ENCODE measurements around the gene HEMGN. TPM values are rescaled to one million over a fixed set of nuclear protein-coding genes. Genes with fewer than 3 reads are reported as not detected.

HEMGN gene
- total and polyA plus RNA-seq, 10 of the 15 experiments (the other 5 are each of a cell fraction or from before 2014, with no cell fraction given): 0.03 to 0.28 (median 0.09) TPM; not detected in 4

DNA sequence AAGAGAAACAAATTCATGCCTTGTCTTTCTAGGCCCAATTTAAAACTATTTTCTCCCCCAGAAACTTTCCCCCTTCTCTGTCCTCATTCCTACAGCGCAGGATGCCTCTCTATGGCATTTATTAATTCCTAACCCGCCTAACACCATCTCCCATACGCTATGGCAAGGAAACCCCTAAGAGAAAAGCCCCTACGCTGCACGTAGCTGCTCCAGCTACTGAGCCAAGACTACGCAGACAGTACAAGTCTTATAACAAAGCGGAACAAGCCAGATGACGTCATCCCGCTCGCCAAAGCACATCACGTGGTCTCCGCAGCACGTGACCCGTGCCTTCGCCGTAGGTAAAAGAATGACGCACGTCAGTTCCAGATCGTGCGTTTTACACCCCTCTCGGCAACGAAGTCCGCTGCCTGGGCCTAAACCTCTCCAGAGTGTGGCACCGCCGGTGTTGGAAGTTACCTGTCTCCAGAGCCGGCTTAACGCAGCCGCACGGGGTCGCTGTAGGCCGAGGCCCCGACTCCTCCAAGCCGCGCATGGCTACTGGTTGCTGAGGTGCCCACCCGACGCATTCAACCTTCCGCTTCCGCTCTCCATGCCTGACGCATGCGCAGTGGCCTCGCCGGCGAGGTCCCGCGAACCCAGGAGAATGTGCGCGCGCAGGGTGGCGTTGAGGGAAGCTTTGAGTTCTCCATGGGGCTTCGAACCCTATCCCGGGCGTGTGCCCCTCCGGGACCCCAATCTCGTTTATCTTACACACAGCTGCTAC, 15.8 kb downstream of the HEMGN start, which contains the start of gene TRMO (continued):
- TF ChIP-seq RUNX3 (IDR thresholded peaks at IDR 0.05; ENCODE audit: low read length) (no peak; the same call in 1 of the 2 replicates), RB1 (IDR thresholded peaks at IDR 0.05; ENCODE audit: borderline replicate concordance) (peak; percentile 94; the same call in 1 of the 2 replicates), ZNF274 (IDR thresholded peaks at IDR 0.05; ENCODE audit: insufficient read depth, insufficient read length) (no peak), KAT2A (conservative IDR thresholded peaks at IDR 0.05; ENCODE audit: control insufficient read depth, low read depth, low read length) (no peak), SREBF2 (IDR thresholded peaks at IDR 0.05; ENCODE audit: low read length) (no peak), TCF12 (IDR thresholded peaks at IDR 0.05; ENCODE audit: low read depth, low read length) (0 out of 2 replicates have a peak, but pooled peaks have one; percentile 37), PAX8 (IDR thresholded peaks at IDR 0.05) (peak; percentile 90), TCF3 (IDR thresholded peaks at IDR 0.05; ENCODE audit: borderline replicate concordance, insufficient read depth, low read depth, low read length) (peak; percentile 37; the same call in 1 of the 2 replicates), MYC (IDR thresholded peaks at IDR 0.05; ENCODE audit: insufficient read depth, insufficient read length, insufficient replicate concordance, low read length, severe bottlenecking) (peak; percentile 63), CBX3 (IDR thresholded peaks at IDR 0.05; ENCODE audit: borderline replicate concordance, low read depth) (no peak), NFYA (IDR thresholded peaks at IDR 0.05; ENCODE audit: borderline replicate concordance, low read depth, low read length) (no peak), ASH2L (IDR thresholded peaks at IDR 0.05; ENCODE audit: borderline replicate concordance, low read depth) (no peak), CREB1 (IDR thresholded peaks at IDR 0.05; ENCODE audit: low read depth) (peak; percentile 99), NFXL1 (IDR thresholded peaks at IDR 0.05; ENCODE audit: borderline replicate concordance) (no peak), EZH2 (IDR thresholded peaks at IDR 0.05; ENCODE audit: borderline replicate concordance, control insufficient read depth, low read depth, low read length) (no peak), ATF2 (IDR thresholded peaks at IDR 0.05; ENCODE audit: low read length) (peak; percentile 100), EED (IDR thresholded peaks at IDR 0.05; ENCODE audit: low read depth) (peak; percentile 36), CHD2 (IDR thresholded peaks at IDR 0.05; ENCODE audit: borderline replicate concordance, low read depth, low read length) (peak; percentile 65; the same call in 1 of the 2 replicates), BCL11A (IDR thresholded peaks at IDR 0.05; ENCODE audit: low read depth, low read length) (no peak)
- TF ChIP-seq, protein P1, sequence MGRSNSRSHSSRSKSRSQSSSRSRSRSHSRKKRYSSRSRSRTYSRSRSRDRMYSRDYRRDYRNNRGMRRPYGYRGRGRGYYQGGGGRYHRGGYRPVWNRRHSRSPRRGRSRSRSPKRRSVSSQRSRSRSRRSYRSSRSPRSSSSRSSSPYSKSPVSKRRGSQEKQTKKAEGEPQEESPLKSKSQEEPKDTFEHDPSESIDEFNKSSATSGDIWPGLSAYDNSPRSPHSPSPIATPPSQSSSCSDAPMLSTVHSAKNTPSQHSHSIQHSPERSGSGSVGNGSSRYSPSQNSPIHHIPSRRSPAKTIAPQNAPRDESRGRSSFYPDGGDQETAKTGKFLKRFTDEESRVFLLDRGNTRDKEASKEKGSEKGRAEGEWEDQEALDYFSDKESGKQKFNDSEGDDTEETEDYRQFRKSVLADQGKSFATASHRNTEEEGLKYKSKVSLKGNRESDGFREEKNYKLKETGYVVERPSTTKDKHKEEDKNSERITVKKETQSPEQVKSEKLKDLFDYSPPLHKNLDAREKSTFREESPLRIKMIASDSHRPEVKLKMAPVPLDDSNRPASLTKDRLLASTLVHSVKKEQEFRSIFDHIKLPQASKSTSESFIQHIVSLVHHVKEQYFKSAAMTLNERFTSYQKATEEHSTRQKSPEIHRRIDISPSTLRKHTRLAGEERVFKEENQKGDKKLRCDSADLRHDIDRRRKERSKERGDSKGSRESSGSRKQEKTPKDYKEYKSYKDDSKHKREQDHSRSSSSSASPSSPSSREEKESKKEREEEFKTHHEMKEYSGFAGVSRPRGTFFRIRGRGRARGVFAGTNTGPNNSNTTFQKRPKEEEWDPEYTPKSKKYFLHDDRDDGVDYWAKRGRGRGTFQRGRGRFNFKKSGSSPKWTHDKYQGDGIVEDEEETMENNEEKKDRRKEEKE (IDR thresholded peaks at IDR 0.05): no peak
- TF ChIP-seq, protein P2, sequence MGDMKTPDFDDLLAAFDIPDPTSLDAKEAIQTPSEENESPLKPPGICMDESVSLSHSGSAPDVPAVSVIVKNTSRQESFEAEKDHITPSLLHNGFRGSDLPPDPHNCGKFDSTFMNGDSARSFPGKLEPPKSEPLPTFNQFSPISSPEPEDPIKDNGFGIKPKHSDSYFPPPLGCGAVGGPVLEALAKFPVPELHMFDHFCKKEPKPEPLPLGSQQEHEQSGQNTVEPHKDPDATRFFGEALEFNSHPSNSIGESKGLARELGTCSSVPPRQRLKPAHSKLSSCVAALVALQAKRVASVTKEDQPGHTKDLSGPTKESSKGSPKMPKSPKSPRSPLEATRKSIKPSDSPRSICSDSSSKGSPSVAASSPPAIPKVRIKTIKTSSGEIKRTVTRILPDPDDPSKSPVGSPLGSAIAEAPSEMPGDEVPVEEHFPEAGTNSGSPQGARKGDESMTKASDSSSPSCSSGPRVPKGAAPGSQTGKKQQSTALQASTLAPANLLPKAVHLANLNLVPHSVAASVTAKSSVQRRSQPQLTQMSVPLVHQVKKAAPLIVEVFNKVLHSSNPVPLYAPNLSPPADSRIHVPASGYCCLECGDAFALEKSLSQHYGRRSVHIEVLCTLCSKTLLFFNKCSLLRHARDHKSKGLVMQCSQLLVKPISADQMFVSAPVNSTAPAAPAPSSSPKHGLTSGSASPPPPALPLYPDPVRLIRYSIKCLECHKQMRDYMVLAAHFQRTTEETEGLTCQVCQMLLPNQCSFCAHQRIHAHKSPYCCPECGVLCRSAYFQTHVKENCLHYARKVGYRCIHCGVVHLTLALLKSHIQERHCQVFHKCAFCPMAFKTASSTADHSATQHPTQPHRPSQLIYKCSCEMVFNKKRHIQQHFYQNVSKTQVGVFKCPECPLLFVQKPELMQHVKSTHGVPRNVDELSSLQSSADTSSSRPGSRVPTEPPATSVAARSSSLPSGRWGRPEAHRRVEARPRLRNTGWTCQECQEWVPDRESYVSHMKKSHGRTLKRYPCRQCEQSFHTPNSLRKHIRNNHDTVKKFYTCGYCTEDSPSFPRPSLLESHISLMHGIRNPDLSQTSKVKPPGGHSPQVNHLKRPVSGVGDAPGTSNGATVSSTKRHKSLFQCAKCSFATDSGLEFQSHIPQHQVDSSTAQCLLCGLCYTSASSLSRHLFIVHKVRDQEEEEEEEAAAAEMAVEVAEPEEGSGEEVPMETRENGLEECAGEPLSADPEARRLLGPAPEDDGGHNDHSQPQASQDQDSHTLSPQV (IDR thresholded peaks at IDR 0.05): peak; percentile 90

Data from GM12878 (cell line).